Measurements from ENCODE around the gene NMRAL1. TPM values are rescaled to one million over a fixed set of nuclear protein-coding genes. Genes with fewer than 3 reads are reported as not detected.

The NMRAL1 gene
- total RNA-seq, 1 experiment from 2014 or later, result 71.1 TPM

DNA sequence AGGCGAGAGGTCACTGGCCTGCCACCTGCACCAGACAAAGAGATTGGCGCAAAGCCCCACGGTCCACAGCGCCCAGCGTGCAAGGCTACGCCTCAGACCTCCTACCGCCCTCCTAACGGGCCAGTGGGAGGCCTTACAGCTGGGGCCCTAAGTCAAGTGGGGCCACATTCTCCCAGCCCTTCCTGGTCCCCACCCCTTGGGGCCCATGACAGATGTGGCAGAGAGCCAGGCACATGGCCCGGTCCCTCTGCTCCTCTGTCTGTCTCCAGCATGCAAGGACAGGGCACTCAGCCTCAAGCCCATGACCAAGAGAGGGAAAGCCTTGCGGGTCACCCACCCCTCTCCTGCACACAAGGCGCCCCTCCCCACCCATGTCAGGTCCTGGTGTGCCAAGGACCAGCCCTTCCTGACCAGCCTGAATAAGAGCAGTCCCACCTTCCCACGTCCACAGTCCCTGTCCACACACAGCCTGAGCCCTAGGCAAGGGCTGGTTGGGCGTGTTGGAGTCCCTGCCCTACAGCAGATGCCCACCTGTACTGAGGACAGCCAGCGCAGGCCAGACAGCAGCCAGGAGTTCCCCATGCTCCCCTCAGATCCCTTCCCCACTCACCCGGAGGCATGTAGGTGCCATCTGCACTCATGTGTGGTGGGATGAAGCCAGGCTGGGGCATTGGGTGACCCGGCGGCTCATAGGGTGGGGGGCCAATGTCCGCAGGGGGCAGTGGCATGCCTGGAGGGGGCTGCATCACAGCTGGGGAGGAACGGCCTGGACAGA, 38.8 kb upstream of the NMRAL1 start:
- H3K36me3 ChIP-seq (ENCODE audit: control insufficient read depth, insufficient read depth, low read length), result peaks cover 5% of the 10 kb centered on the region
- no TSS peak for BruUV-seq (replicated peaks)

DNA sequence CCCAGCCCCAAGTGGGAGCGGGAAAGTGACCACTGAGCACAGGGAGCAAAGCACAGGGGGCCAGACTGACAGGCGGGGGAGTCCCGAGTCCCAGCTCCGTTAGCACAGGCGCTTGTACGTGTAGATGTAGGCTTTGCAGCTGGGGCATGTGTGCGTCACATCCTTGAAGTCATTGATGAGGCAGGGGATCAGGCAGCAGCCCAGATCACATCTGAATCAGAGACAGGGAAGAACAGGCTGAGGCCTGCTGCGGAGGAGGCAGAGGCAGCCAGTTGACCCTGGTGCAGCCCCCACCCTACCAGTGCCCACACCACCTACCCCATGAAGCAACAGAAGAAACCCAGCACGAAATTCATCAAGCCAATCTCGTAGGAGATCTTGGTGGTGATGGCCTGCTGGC, 38.0 kb upstream of the NMRAL1 start:
- POLR2A ChIA-PET, result no interaction called here
- TF ChIP-seq, protein P1, sequence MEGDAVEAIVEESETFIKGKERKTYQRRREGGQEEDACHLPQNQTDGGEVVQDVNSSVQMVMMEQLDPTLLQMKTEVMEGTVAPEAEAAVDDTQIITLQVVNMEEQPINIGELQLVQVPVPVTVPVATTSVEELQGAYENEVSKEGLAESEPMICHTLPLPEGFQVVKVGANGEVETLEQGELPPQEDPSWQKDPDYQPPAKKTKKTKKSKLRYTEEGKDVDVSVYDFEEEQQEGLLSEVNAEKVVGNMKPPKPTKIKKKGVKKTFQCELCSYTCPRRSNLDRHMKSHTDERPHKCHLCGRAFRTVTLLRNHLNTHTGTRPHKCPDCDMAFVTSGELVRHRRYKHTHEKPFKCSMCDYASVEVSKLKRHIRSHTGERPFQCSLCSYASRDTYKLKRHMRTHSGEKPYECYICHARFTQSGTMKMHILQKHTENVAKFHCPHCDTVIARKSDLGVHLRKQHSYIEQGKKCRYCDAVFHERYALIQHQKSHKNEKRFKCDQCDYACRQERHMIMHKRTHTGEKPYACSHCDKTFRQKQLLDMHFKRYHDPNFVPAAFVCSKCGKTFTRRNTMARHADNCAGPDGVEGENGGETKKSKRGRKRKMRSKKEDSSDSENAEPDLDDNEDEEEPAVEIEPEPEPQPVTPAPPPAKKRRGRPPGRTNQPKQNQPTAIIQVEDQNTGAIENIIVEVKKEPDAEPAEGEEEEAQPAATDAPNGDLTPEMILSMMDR (IDR thresholded peaks at IDR 0.05; ENCODE audit: insufficient read depth in 1 of 2, low read depth in 1 of 2, low read length in 1 of 2, severe bottlenecking in 1 of 2, unreplicated experiment in 1 of 2), result no peak
- DNase-seq, result no peak
- Histone ChIP-seq H3K4me1 (no peaks in the 10 kb centered on the region), H3K27me3 (replicated peaks; ENCODE audit: control insufficient read depth, insufficient read depth, low read length) (no peaks in the 10 kb centered on the region), H3K36me3 (ENCODE audit: control insufficient read depth, insufficient read depth, low read length) (peaks cover 5% of the 10 kb centered on the region), H3K9me3 (no peaks in the 10 kb centered on the region), H3K4me3 (ENCODE audit: low read depth, low read length) (no peak overlapping the region)
- H3K9me3 Mint-ChIP-seq (ENCODE audit: unreplicated experiment), result no peaks in the 10 kb centered on the region
- no peaks in the 10 kb centered on the region for H3K27me3 Mint-ChIP-seq (ENCODE audit: insufficient read depth, unreplicated experiment)
- intact Hi-C loops (cut with micrococcal nuclease; ENCODE audit: unreplicated experiment), result no loop called here
- H3K4me1 Mint-ChIP-seq (ENCODE audit: low read depth, unreplicated experiment), result no peaks in the 10 kb centered on the region
- CTCF ChIA-PET, result interaction anchor here (0.7 kb wide), 1 partner anchor 73 kb away, joined by 3 read pairs; no protein-coding TSS in a partner anchor
- BruUV-seq (replicated peaks), result no TSS peak
- no peak overlapping the region for H3K4me3 Mint-ChIP-seq (ENCODE audit: unreplicated experiment)
- H3K36me3 Mint-ChIP-seq (ENCODE audit: insufficient read depth, unreplicated experiment), result peaks cover 49% of the 10 kb centered on the region
- peak overlapping the region; percentile 28 for H3K27ac Mint-ChIP-seq (ENCODE audit: unreplicated experiment)

More for the DNA sequence above, 38.8 kb upstream of the NMRAL1 start:
- H3K4me1 Mint-ChIP-seq (ENCODE audit: low read depth, unreplicated experiment), result no peaks in the 10 kb centered on the region
- H3K4me3 Mint-ChIP-seq (ENCODE audit: unreplicated experiment), result no peak overlapping the region
- H3K27me3 Mint-ChIP-seq (ENCODE audit: insufficient read depth, unreplicated experiment), result no peaks in the 10 kb centered on the region
- ChIA-PET POLR2A (no interaction called here), CTCF (interaction anchor here (0.7 to 1.3 kb wide), 2 partner anchors 13 to 72 kb away, joined by 3 read pairs; no protein-coding TSS in a partner anchor)
- TF ChIP-seq, protein P1 (IDR thresholded peaks at IDR 0.05; ENCODE audit: insufficient read depth in 1 of 2, low read depth in 1 of 2, low read length in 1 of 2, severe bottlenecking in 1 of 2, unreplicated experiment in 1 of 2), result no peak
- H3K4me3 ChIP-seq (ENCODE audit: low read depth, low read length), result no peak overlapping the region
- no peaks in the 10 kb centered on the region for H3K9me3 Mint-ChIP-seq (ENCODE audit: unreplicated experiment)
- no peaks in the 10 kb centered on the region for H3K9me3 ChIP-seq
- peak overlapping the region; percentile 45 for H3K27ac Mint-ChIP-seq (ENCODE audit: unreplicated experiment)
- DNase-seq, result no peak
- intact Hi-C loops (cut with micrococcal nuclease; ENCODE audit: unreplicated experiment), result no loop called here
- no peaks in the 10 kb centered on the region for H3K27me3 ChIP-seq (replicated peaks; ENCODE audit: control insufficient read depth, insufficient read depth, low read length)
- peaks cover 43% of the 10 kb centered on the region for H3K36me3 Mint-ChIP-seq (ENCODE audit: insufficient read depth, unreplicated experiment)
- H3K4me1 ChIP-seq, result no peaks in the 10 kb centered on the region

DNA sequence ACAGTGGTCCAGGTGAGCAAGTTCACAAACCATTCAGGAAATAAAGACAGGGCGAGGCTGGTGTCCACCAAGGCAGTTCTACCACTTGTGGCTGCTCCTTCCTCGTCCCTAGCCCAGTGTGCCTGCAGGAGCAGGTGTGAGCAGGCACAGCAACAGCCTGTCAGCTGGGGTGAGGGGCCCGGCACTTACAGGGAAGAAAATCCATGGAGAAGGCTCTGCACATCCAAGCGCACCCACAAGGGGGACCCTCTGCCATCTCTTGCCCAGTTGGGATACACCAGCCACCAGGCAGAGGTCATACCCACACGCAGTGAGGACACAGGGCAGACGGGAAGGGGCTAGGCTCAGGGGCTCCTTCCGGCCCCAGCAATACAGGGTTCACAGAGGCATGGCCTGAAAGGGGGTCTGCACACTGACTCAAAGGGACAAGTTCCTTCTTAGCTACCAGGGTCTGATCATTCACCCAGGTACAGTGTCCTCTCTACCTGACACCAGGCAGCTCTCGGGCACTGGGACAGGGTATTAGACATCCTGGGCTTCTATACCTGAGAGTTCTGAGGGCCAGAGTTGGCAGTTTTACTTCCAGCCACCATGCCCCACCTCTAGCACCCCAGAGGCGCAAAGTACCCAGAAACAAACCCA, 37.1 kb upstream of the NMRAL1 start:
- H3K4me3 ChIP-seq (ENCODE audit: low read depth, low read length), result no peak overlapping the region
- H3K4me1 ChIP-seq, result no peaks in the 10 kb centered on the region
- Mint-ChIP-seq H3K36me3 (ENCODE audit: insufficient read depth, unreplicated experiment) (peaks cover 59% of the 10 kb centered on the region), H3K4me1 (ENCODE audit: low read depth, unreplicated experiment) (no peaks in the 10 kb centered on the region), H3K4me3 (ENCODE audit: unreplicated experiment) (no peak overlapping the region), H3K27ac (ENCODE audit: unreplicated experiment) (no peak overlapping the region), H3K27me3 (ENCODE audit: insufficient read depth, unreplicated experiment) (no peaks in the 10 kb centered on the region), H3K9me3 (ENCODE audit: unreplicated experiment) (no peaks in the 10 kb centered on the region)
- intact Hi-C loops (cut with micrococcal nuclease; ENCODE audit: unreplicated experiment), result loop anchor here (1.0 kb wide), 2 partner anchors 37 to 74 kb away; no protein-coding TSS in a partner anchor
- ChIA-PET POLR2A (no interaction called here), CTCF (interaction anchor here (0.7 kb wide), 1 partner anchor 27 kb away, joined by 3 read pairs; no protein-coding TSS in a partner anchor)
- BruUV-seq (replicated peaks), result TSS peak; percentile 54
- TF ChIP-seq, protein P1 (IDR thresholded peaks at IDR 0.05; ENCODE audit: insufficient read depth in 1 of 2, low read depth in 1 of 2, low read length in 1 of 2, severe bottlenecking in 1 of 2, unreplicated experiment in 1 of 2), result peak; percentile 46 to 70
- no peaks in the 10 kb centered on the region for H3K27me3 ChIP-seq (replicated peaks; ENCODE audit: control insufficient read depth, insufficient read depth, low read length)
- DNase-seq, result peak; percentile 64 to 76
- no peaks in the 10 kb centered on the region for H3K9me3 ChIP-seq
- H3K36me3 ChIP-seq (ENCODE audit: control insufficient read depth, insufficient read depth, low read length), result peaks cover 5% of the 10 kb centered on the region
